A673 (cell line): ENCODE measurements around the gene F2. TPM values are rescaled to one million over a fixed set of nuclear protein-coding genes. Genes with fewer than 3 reads are reported as not detected.

Experiments
- BruUV-seq: library from RNA; stranded (reverse); fragments of 400-500 nt; replicated peaks from 2 replicates; lab custom pipeline; 2021; lab: Mats Ljungman, UMichigan
- CTCF ChIA-PET: fragments of 300-600 bp; sonication (Branson Sonifier 250); formaldehyde crosslinking; loops from one replicate; lab custom pipeline; 2022; ENCODE audit warnings: antibody characterized with exemption; lab: Charles Lee
- POLR2A ChIA-PET: fragments of 300-600 bp; sonication (Branson Sonifier 250); formaldehyde crosslinking; loops from one replicate; lab custom pipeline; 2022; ENCODE audit warnings: antibody characterized with exemption; ENCODE audit not compliant: low non-redundant PET; lab: Charles Lee
- DNase-seq: peaks from one replicate; pipeline ENCODE4 v3.0.0-alpha.2; 2015; ENCODE audit warnings: low spot score
- H3K27ac ChIP-seq: fragments of 200-600 bp; sonication (generic); 2 replicates; pipeline ENCODE4 v1.5.1; 2016; ENCODE audit warnings: mixed run types, low read depth, mild to moderate bottlenecking, mixed read lengths, antibody characterized with exemption, low read length; ENCODE audit not compliant: poor library complexity, severe bottlenecking
- H3K27me3 ChIP-seq: fragments of 200-600 bp; sonication (generic); replicated peaks from 2 replicates; pipeline ENCODE4 v1.6.1; 2017; ENCODE audit warnings: mixed run types, low read depth, mild to moderate bottlenecking, mixed read lengths, antibody characterized with exemption, low read length; ENCODE audit not compliant: insufficient read depth, poor library complexity
- H3K36me3 ChIP-seq: fragments of 200-600 bp; sonication (generic); 2 replicates; pipeline ENCODE4 v1.6.1; 2016; ENCODE audit warnings: mixed run types, mild to moderate bottlenecking, mixed read lengths, antibody characterized with exemption, low read length; ENCODE audit not compliant: insufficient read depth, poor library complexity, severe bottlenecking
- H3K4me1 ChIP-seq: fragments of 200-600 bp; sonication (generic); 2 replicates; pipeline ENCODE4 v1.6.1; 2017; ENCODE audit warnings: mixed run types, mild to moderate bottlenecking, mixed read lengths, antibody characterized with exemption, low read length; ENCODE audit not compliant: insufficient read depth, poor library complexity, severe bottlenecking
- H3K4me3 ChIP-seq: fragments of 200-600 bp; sonication (generic); 2 replicates; pipeline ENCODE4 v1.5.1; 2016; ENCODE audit warnings: low read depth, mixed run types, mild to moderate bottlenecking, mixed read lengths, low read length; ENCODE audit not compliant: poor library complexity, severe bottlenecking
- H3K9me3 ChIP-seq: fragments of 200-600 bp; sonication (generic); 2 replicates; pipeline ENCODE4 v1.6.1; 2016; ENCODE audit warnings: mixed run types, low read depth, mild to moderate bottlenecking, mixed read lengths, antibody characterized with exemption, low read length; ENCODE audit not compliant: poor library complexity, severe bottlenecking
- CTCF ChIP-seq: fragments of 300-800, 200-600 bp; sonication (generic); conservative IDR thresholded peaks from 2 replicates; pipeline ENCODE4 v1.5.1; 2017; ENCODE audit warnings: low read depth, mild to moderate bottlenecking, antibody characterized with exemption, low read length, moderate library complexity, mixed read lengths
- EZH2 ChIP-seq: fragments of 200-600 bp; sonication (generic); IDR thresholded peaks from 2 replicates; pipeline ENCODE4 v1.6.1; 2017; ENCODE audit warnings: borderline replicate concordance, low read depth, mild to moderate bottlenecking, mixed read lengths, antibody characterized with exemption, low read length; ENCODE audit not compliant: poor library complexity, severe bottlenecking
- intact Hi-C: fragments of 100-400 bp; cut with micrococcal nuclease; formaldehyde crosslinking; loops from one replicate; pipeline ENCODE4 v1.10.0; 2022; ENCODE audit not compliant: unreplicated experiment
- total RNA-seq: library from RNA; stranded (reverse); gene quantifications from 2 replicates; pipeline ENCODE4 v1.2.3, GENCODE V29; 2021

F2 gene
- total RNA-seq, 1 experiment from 2014 or later: not detected

- Histone ChIP-seq H3K27ac (no peak overlapping the region), H3K9me3 (no peaks in the 10 kb centered on the region), H3K36me3 (peaks cover 34% of the 10 kb centered on the region), H3K4me3 (no peak overlapping the region), H3K27me3 (no peaks in the 10 kb centered on the region), H3K4me1 (no peaks in the 10 kb centered on the region)
- POLR2A ChIA-PET: no interaction called here
- CTCF ChIA-PET: no interaction called here
- TF ChIP-seq EZH2 (no peak), CTCF (no peak)
- no TSS peak for BruUV-seq
- no peak for DNase-seq
- intact Hi-C loops: no loop called here
Observed at GRCh38 chr11:46678741-46679130, 40.3 kb upstream of the F2 start.

GRCh38 chr11:46679241-46680163 lies 39.5 kb upstream of the F2 start:
- H3K27me3 ChIP-seq: no peaks in the 10 kb centered on the region
- no TSS peak for BruUV-seq
- ChIA-PET POLR2A (no interaction called here), CTCF (no interaction called here)
- intact Hi-C loops: no loop called here
- H3K4me1 ChIP-seq: no peaks in the 10 kb centered on the region
- no peak for TF ChIP-seq EZH2
- no peak for TF ChIP-seq CTCF
- no peak for DNase-seq
- peaks cover 34% of the 10 kb centered on the region for H3K36me3 ChIP-seq
- H3K27ac ChIP-seq: no peak overlapping the region
- no peaks in the 10 kb centered on the region for H3K9me3 ChIP-seq
- no peak overlapping the region for H3K4me3 ChIP-seq

GRCh38 chr11:46680164-46680760 lies 38.8 kb upstream of the F2 start:
- no TSS peak for BruUV-seq
- intact Hi-C loops: no loop called here
- Histone ChIP-seq H3K27ac (no peak overlapping the region), H3K4me3 (no peak overlapping the region), H3K36me3 (peaks cover 34% of the 10 kb centered on the region), H3K9me3 (no peaks in the 10 kb centered on the region), H3K4me1 (no peaks in the 10 kb centered on the region), H3K27me3 (no peaks in the 10 kb centered on the region)
- no peak for TF ChIP-seq CTCF
- no peak for TF ChIP-seq EZH2
- ChIA-PET CTCF (no interaction called here), POLR2A (no interaction called here)
- DNase-seq: no peak
